ENCODE results near the gene PDE4B. TPM values are rescaled to one million over a fixed set of nuclear protein-coding genes. Genes with fewer than 3 reads are reported as not detected.

Gene PDE4B
- total RNA-seq, 1 donor from 2014 or later, result 1.2 TPM

DNA sequence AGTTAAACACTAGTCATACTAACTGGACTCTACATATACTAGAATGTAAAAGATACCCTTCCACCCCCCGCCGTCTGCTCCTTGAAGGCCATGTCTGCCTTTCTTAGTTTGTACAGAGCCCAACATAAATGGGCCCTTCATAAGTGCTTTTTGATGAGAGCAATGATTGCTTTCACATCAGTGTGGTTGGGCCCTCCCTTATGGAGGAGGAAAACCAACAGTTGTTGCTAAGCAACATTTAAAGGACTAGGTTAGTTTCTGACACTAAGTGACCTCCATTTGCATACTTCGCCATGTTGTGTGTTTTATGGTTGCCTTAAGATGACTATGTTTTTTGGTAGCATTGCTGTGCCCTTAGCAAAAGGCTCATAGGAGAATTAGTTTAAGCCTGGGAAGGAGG lies 559.2 kb downstream of the PDE4B start:
- Histone ChIP-seq H3K79me2 (ENCODE audit: low read depth) (no peaks in the 10 kb centered on the region), H2AFZ (replicated peaks) (no peak overlapping the region), H3K27ac (no peak overlapping the region), H4K20me1 (ENCODE audit: low read depth) (no peaks in the 10 kb centered on the region), H3K9me3 (ENCODE audit: low read depth) (no peaks in the 10 kb centered on the region), H3K4me2 (no peak overlapping the region), H3K4me3 (no peak overlapping the region), H3K36me3 (no peaks in the 10 kb centered on the region), H3K27me3 (no peaks in the 10 kb centered on the region), H3K9ac (no peak overlapping the region), H3K4me1 (peaks cover 58% of the 10 kb centered on the region), H3F3A (ENCODE audit: low read depth) (peaks cover 15% of the 10 kb centered on the region)
- peak overlapping the region; percentile 93 for H3K27ac Mint-ChIP-seq
- TF ChIP-seq EZH2phosphoT487 (IDR thresholded peaks at IDR 0.05) (no peak), EZH2 (IDR thresholded peaks at IDR 0.05) (no peak)
- TF ChIP-seq, protein P1, sequence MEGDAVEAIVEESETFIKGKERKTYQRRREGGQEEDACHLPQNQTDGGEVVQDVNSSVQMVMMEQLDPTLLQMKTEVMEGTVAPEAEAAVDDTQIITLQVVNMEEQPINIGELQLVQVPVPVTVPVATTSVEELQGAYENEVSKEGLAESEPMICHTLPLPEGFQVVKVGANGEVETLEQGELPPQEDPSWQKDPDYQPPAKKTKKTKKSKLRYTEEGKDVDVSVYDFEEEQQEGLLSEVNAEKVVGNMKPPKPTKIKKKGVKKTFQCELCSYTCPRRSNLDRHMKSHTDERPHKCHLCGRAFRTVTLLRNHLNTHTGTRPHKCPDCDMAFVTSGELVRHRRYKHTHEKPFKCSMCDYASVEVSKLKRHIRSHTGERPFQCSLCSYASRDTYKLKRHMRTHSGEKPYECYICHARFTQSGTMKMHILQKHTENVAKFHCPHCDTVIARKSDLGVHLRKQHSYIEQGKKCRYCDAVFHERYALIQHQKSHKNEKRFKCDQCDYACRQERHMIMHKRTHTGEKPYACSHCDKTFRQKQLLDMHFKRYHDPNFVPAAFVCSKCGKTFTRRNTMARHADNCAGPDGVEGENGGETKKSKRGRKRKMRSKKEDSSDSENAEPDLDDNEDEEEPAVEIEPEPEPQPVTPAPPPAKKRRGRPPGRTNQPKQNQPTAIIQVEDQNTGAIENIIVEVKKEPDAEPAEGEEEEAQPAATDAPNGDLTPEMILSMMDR (IDR thresholded peaks at IDR 0.05), result no peak
- H3K9me3 Mint-ChIP-seq, result no peaks in the 10 kb centered on the region
- no peak for DNase-seq (ENCODE audit: low spot score)
- H3K4me3 Mint-ChIP-seq, result peak overlapping the region; percentile 23
- peaks cover 2% of the 10 kb centered on the region for H3K36me3 Mint-ChIP-seq
- H3K4me1 Mint-ChIP-seq, result peaks cover 80% of the 10 kb centered on the region
- peaks cover 2% of the 10 kb centered on the region for H3K27me3 Mint-ChIP-seq (ENCODE audit: insufficient read depth, low read depth)

DNA sequence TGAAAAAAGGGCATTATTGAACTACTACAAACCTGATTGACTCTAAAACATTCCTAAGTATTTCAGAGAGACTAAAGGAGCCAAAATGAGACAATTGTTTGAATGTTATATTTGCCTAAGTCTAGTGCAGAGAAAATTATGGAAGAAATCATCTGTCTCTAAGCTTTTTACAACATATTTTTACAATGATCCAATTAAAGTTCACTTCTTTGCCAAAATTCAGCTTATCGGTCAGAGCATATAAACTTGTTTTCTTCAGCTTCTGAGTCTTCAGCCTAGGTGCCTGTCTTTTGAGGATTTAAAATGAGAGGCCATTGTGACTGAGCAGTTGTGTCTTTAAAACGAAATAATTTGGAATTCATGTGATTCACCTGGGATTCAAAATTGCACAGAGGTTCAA lies 560.1 kb downstream of the PDE4B start:
- no peak for DNase-seq (ENCODE audit: low spot score)
- H3K27ac Mint-ChIP-seq, result peak overlapping the region; percentile 98
- Histone ChIP-seq H3K4me1 (peaks cover 61% of the 10 kb centered on the region), H3K27ac (no peak overlapping the region), H3F3A (ENCODE audit: low read depth) (peaks cover 15% of the 10 kb centered on the region), H2AFZ (replicated peaks) (peak overlapping the region; percentile 64), H3K4me2 (peak overlapping the region; percentile 66), H3K9me3 (ENCODE audit: low read depth) (no peaks in the 10 kb centered on the region), H3K27me3 (no peaks in the 10 kb centered on the region), H3K4me3 (no peak overlapping the region), H3K36me3 (no peaks in the 10 kb centered on the region), H3K79me2 (ENCODE audit: low read depth) (no peaks in the 10 kb centered on the region), H3K9ac (no peak overlapping the region), H4K20me1 (ENCODE audit: low read depth) (no peaks in the 10 kb centered on the region)
- peaks cover 85% of the 10 kb centered on the region for H3K4me1 Mint-ChIP-seq
- peaks cover 3% of the 10 kb centered on the region for H3K36me3 Mint-ChIP-seq
- no peaks in the 10 kb centered on the region for H3K9me3 Mint-ChIP-seq
- peaks cover 2% of the 10 kb centered on the region for H3K27me3 Mint-ChIP-seq (ENCODE audit: insufficient read depth, low read depth)
- peak overlapping the region; percentile 91 for H3K4me3 Mint-ChIP-seq
- TF ChIP-seq, protein P1 (IDR thresholded peaks at IDR 0.05), result no peak
- TF ChIP-seq EZH2 (IDR thresholded peaks at IDR 0.05) (no peak), EZH2phosphoT487 (IDR thresholded peaks at IDR 0.05) (no peak)

DNA sequence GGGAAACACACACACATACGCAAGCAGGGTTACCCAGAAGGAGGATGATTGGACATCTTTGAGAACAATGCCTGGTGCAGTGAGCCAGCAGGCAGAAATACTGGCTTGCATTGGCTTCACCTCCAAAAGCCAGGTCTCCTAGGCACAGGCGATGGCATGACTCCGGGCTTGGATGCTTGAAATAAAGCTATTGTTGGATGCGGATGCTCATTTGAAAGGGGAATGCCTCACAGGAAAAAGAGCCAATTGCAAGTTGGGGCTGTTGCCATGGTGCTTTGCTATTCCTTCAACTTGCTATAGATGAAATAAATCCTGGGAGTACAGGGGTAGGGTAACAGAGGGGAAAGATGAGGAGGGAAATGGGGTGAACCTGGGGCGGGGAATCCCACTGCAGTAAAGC lies 560.6 kb downstream of the PDE4B start:
- H3K27me3 ChIP-seq, result no peaks in the 10 kb centered on the region
- no peak overlapping the region for H3K27ac ChIP-seq
- H3K9ac ChIP-seq, result no peak overlapping the region
- Mint-ChIP-seq H3K9me3 (no peaks in the 10 kb centered on the region), H3K27ac (peak overlapping the region; percentile 98), H3K36me3 (peaks cover 3% of the 10 kb centered on the region), H3K27me3 (ENCODE audit: insufficient read depth, low read depth) (peaks cover 2% of the 10 kb centered on the region), H3K4me1 (peaks cover 83% of the 10 kb centered on the region), H3K4me3 (peak overlapping the region; percentile 91)
- no peaks in the 10 kb centered on the region for H3K36me3 ChIP-seq
- H3K4me2 ChIP-seq, result peak overlapping the region; percentile 66
- H4K20me1 ChIP-seq (ENCODE audit: low read depth), result no peaks in the 10 kb centered on the region
- peak overlapping the region; percentile 64 for H2AFZ ChIP-seq (replicated peaks)
- H3F3A ChIP-seq (ENCODE audit: low read depth), result peaks cover 15% of the 10 kb centered on the region
- H3K4me1 ChIP-seq, result peaks cover 61% of the 10 kb centered on the region
- no peaks in the 10 kb centered on the region for H3K79me2 ChIP-seq (ENCODE audit: low read depth)
- no peaks in the 10 kb centered on the region for H3K9me3 ChIP-seq (ENCODE audit: low read depth)
- peak overlapping the region; percentile 18 for H3K4me3 ChIP-seq
- no peak for TF ChIP-seq EZH2 (IDR thresholded peaks at IDR 0.05)
- no peak for TF ChIP-seq EZH2phosphoT487 (IDR thresholded peaks at IDR 0.05)
- TF ChIP-seq, protein P1 (IDR thresholded peaks at IDR 0.05), result no peak
- peak; percentile 70 for DNase-seq (ENCODE audit: low spot score)
